NCI-H345 (cell line): ENCODE data around the gene IFT43.

ENCODE experiments used
- DNase-seq: peaks from one replicate; lab custom pipeline; 2025; lab: John Stamatoyannopoulos, UW

IFT43 gene

GRCh38 chr14:76015668-76016067, 30.1 kb downstream of the IFT43 start:
- no peak for DNase-seq

GRCh38 chr14:76019676-76020075, 34.1 kb downstream of the IFT43 start:
- no peak for DNase-seq

GRCh38 chr14:76022991-76023390, 37.4 kb downstream of the IFT43 start:
- no peak for DNase-seq

- DNase-seq = no peak
These were observed 38.2 kb downstream of the IFT43 start for GRCh38 chr14:76023757-76024156.

GRCh38 chr14:76024211-76024907, 38.8 kb downstream of the IFT43 start:
- no peak for DNase-seq

GRCh38 chr14:76034566-76034965, 49.0 kb downstream of the IFT43 start:
- no peak for DNase-seq

GRCh38 chr14:76040704-76041103, 55.1 kb downstream of the IFT43 start:
- DNase-seq = no peak

GRCh38 chr14:76045773-76046172, 60.2 kb downstream of the IFT43 start:
- no peak for DNase-seq

GRCh38 chr14:76050250-76050649, 64.7 kb downstream of the IFT43 start:
- no peak for DNase-seq

- peak; percentile 38 for DNase-seq
These were observed 65.3 kb downstream of the IFT43 start for GRCh38 chr14:76050797-76051392.

- DNase-seq = no peak
These were observed 66.3 kb downstream of the IFT43 start for GRCh38 chr14:76051717-76052465.

GRCh38 chr14:76053572-76054355, 68.2 kb downstream of the IFT43 start:
- DNase-seq = no peak

- no peak for DNase-seq
These were observed 69.8 kb downstream of the IFT43 start for GRCh38 chr14:76055330-76055729.

- no peak for DNase-seq
These were observed 70.6 kb downstream of the IFT43 start for GRCh38 chr14:76056128-76056527.

- no peak for DNase-seq
These were observed 72.4 kb downstream of the IFT43 start for GRCh38 chr14:76057914-76058313.

GRCh38 chr14:76063327-76063726, 77.8 kb downstream of the IFT43 start:
- no peak for DNase-seq

GRCh38 chr14:76065519-76065918, 80.0 kb downstream of the IFT43 start:
- no peak for DNase-seq

GRCh38 chr14:76067536-76067935, 82.0 kb downstream of the IFT43 start:
- DNase-seq = no peak

GRCh38 chr14:76073717-76074116, 88.2 kb downstream of the IFT43 start:
- DNase-seq = no peak

GRCh38 chr14:76077340-76077739, 91.8 kb downstream of the IFT43 start:
- DNase-seq = no peak

GRCh38 chr14:76078501-76078900, 92.9 kb downstream of the IFT43 start:
- DNase-seq = no peak

- no peak for DNase-seq
These were observed 94.5 kb downstream of the IFT43 start for GRCh38 chr14:76080025-76080424.
